ENCODE results near the gene PRR30.

DNA sequence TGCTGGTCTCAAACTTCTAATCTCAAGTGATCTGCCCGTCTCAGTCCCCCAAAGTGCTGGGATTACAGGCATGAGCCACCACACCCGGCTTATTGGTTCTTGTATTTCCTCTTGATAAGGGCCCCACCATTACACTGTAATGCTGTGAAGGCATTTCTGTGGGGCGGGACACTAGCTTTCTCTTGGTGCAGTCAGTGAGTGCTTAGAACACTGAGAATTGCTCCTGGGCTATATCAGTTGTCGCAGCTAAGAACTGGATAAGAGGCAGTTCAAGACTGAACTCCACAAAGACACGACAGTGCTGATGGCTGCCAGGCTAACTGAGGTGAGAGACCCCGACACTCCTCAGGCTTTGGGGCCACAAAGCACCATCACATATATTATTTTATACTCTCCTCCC lies 50.6 kb downstream of the PRR30 start:
- TF ChIP-seq POLR2AphosphoS5 (IDR thresholded peaks at IDR 0.05; ENCODE audit: low read depth, low read length) (no peak), TAF1 (IDR thresholded peaks at IDR 0.05; ENCODE audit: borderline replicate concordance, insufficient read depth, low read length) (no peak), SIN3A (IDR thresholded peaks at IDR 0.05; ENCODE audit: borderline replicate concordance, insufficient read depth, low read length) (no peak), FOXP2 (optimal IDR thresholded peaks at IDR 0.05; ENCODE audit: borderline replicate concordance, extremely low read depth, extremely low read length, insufficient read depth) (no peak)
- TF ChIP-seq, protein P1, sequence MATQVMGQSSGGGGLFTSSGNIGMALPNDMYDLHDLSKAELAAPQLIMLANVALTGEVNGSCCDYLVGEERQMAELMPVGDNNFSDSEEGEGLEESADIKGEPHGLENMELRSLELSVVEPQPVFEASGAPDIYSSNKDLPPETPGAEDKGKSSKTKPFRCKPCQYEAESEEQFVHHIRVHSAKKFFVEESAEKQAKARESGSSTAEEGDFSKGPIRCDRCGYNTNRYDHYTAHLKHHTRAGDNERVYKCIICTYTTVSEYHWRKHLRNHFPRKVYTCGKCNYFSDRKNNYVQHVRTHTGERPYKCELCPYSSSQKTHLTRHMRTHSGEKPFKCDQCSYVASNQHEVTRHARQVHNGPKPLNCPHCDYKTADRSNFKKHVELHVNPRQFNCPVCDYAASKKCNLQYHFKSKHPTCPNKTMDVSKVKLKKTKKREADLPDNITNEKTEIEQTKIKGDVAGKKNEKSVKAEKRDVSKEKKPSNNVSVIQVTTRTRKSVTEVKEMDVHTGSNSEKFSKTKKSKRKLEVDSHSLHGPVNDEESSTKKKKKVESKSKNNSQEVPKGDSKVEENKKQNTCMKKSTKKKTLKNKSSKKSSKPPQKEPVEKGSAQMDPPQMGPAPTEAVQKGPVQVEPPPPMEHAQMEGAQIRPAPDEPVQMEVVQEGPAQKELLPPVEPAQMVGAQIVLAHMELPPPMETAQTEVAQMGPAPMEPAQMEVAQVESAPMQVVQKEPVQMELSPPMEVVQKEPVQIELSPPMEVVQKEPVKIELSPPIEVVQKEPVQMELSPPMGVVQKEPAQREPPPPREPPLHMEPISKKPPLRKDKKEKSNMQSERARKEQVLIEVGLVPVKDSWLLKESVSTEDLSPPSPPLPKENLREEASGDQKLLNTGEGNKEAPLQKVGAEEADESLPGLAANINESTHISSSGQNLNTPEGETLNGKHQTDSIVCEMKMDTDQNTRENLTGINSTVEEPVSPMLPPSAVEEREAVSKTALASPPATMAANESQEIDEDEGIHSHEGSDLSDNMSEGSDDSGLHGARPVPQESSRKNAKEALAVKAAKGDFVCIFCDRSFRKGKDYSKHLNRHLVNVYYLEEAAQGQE (IDR thresholded peaks at IDR 0.05; ENCODE audit: insufficient read depth in 1 of 2, low read depth in 2 of 2, low read length in 2 of 2) = no peak

All from PFSK-1 (cell line).